ENCODE measurements around the gene MOCS3. TPM values are rescaled to one million over a fixed set of nuclear protein-coding genes. Genes with fewer than 3 reads are reported as not detected.

The MOCS3 gene
- polyA plus RNA-seq, 3 donors: 0.48 to 1.9 (median 1.9) TPM

DNA sequence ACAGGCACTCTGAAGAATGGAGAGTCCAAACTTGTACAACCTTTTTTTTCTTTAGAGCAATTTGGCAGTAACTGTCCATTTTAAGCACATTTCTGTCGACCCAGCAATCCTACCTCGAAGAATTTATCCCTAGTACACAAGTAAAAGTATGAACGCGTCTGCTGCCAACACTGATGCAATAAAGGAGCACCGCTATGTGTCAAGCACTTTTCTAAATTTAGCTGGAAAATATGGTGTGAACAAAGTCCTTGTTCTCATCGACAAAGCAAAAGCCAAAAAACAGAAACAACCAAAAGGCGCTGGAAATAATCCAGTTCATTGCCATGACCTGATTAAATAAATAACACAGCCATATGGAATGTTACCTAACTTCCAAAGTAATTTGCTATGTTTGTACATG is 1.3 kb upstream of the MOCS3 start:
- peaks cover 76% of the 10 kb centered on the region for H3K79me2 ChIP-seq (ENCODE audit: insufficient read depth, low read length)
- peaks cover 55% of the 10 kb centered on the region for H4K20me1 ChIP-seq (ENCODE audit: insufficient read depth, low read length)
- H3K4me2 ChIP-seq (replicated peaks; ENCODE audit: extremely low read depth, low read length, poor library complexity, severe bottlenecking): peak overlapping the region; percentile 85
- no peak for DNase-seq
- peaks cover 27 to 30% of the 10 kb centered on the region in 2 donors for H3K4me1 ChIP-seq (ENCODE audit: control insufficient read depth in 1 of 2, insufficient read depth in 2 of 2, low read length in 2 of 2)
- H3K4me3 ChIP-seq (replicated peaks in 1 of 3; ENCODE audit: low read depth in 2 of 3, low read length in 3 of 3): peak overlapping the region; percentile 75 to 92 (median 87)
- peak overlapping the region; percentile 88 for H3K9ac ChIP-seq (ENCODE audit: insufficient read depth, low read length, poor library complexity, severe bottlenecking)
- peak overlapping the region; percentile 93 to 98 for H3K4me3 Mint-ChIP-seq
- H3K4me1 Mint-ChIP-seq: peaks cover 39% of the 10 kb centered on the region
- no peaks in the 10 kb centered on the region for H3K9me3 ChIP-seq (replicated peaks in 1 of 2; ENCODE audit: control insufficient read depth in 1 of 2, insufficient read depth in 1 of 2, low read length in 2 of 2)
- 20% methylated on average over 1 of the region's 7 CpGs for WGBS (ENCODE audit: insufficient coverage)
- no peaks in the 10 kb centered on the region for H3K27me3 ChIP-seq (ENCODE audit: control insufficient read depth in 2 of 2, insufficient read depth in 2 of 2, low read length in 2 of 2)
- H3K27ac Mint-ChIP-seq: peak overlapping the region in 6 of 7 donors; percentile 98 to 99 (median 98)
- intact Hi-C loops (cut with micrococcal nuclease): no loop called here
- peaks cover 0 to 2% (median 0%) of the 10 kb centered on the region in 3 donors for H3K27me3 Mint-ChIP-seq (ENCODE audit: low read depth in 3 of 3)
- peaks cover 31 to 41% of the 10 kb centered on the region in 2 donors for H3K36me3 ChIP-seq (replicated peaks in 1 of 2; ENCODE audit: control insufficient read depth in 1 of 2, insufficient read depth in 2 of 2, low read length in 2 of 2)
- peak overlapping the region in 1 of 2 donors; percentile 95 for H3K27ac ChIP-seq (ENCODE audit: low read depth in 1 of 2, low read length in 2 of 2)
- H3K36me3 Mint-ChIP-seq: peaks cover 38 to 45% of the 10 kb centered on the region in 2 donors
- H2AFZ ChIP-seq (ENCODE audit: insufficient read depth, low read depth, low read length, poor library complexity, severe bottlenecking): no peak overlapping the region
- peaks cover 0 to 2% (median 0%) of the 10 kb centered on the region in 7 donors for H3K9me3 Mint-ChIP-seq
- no peak for TF ChIP-seq CTCF (IDR thresholded peaks at IDR 0.05)

GRCh38 chr20:50957798-50958614 is 612 bp upstream of the MOCS3 start, which contains the start of gene DPM1:
Gene DPM1, minus strand, starts transcription at chr20:50958532. Its CDS starts 9 bp downstream, at chr20:50958523.
- H4K20me1 ChIP-seq (ENCODE audit: insufficient read depth, low read length): peaks cover 50% of the 10 kb centered on the region
- peak within 1 kb of the TSS; percentile 88 for H3K9ac ChIP-seq (ENCODE audit: insufficient read depth, low read length, poor library complexity, severe bottlenecking)
- peaks cover 27 to 30% of the 10 kb centered on the region in 2 donors for H3K4me1 ChIP-seq (ENCODE audit: control insufficient read depth in 1 of 2, insufficient read depth in 2 of 2, low read length in 2 of 2)
- no peaks in the 10 kb centered on the region for H3K9me3 ChIP-seq (replicated peaks in 1 of 2; ENCODE audit: control insufficient read depth in 1 of 2, insufficient read depth in 1 of 2, low read length in 2 of 2)
- Mint-ChIP-seq H3K27ac (peak within 1 kb of the TSS; percentile 98 to 99 (median 99)), H3K9me3 (peaks cover 0 to 2% (median 0%) of the 10 kb centered on the region in 7 donors), H3K27me3 (ENCODE audit: low read depth in 3 of 3) (peaks cover 0 to 2% (median 0%) of the 10 kb centered on the region in 3 donors), H3K36me3 (peaks cover 32 to 38% of the 10 kb centered on the region in 2 donors), H3K4me3 (peak within 1 kb of the TSS; percentile 93 to 98), H3K4me1 (peaks cover 39% of the 10 kb centered on the region)
- peak within 1 kb of the TSS; percentile 85 for H2AFZ ChIP-seq (ENCODE audit: insufficient read depth, low read depth, low read length, poor library complexity, severe bottlenecking)
- intact Hi-C loops (cut with micrococcal nuclease): loop anchor here (1.0 kb wide), 2 partner anchors 22 to 27 kb away; partner anchors contain the start of gene ADNP (in 2 of the 2)
- H3K4me2 ChIP-seq (replicated peaks; ENCODE audit: extremely low read depth, low read length, poor library complexity, severe bottlenecking): peak within 1 kb of the TSS; percentile 85
- WGBS (ENCODE audit: insufficient coverage): under 1% methylated on average over 41 of the region's 52 CpGs
- peak within 1 kb of the TSS; percentile 91 to 95 for H3K27ac ChIP-seq (ENCODE audit: low read depth in 1 of 2, low read length in 2 of 2)
- peaks cover 23 to 34% of the 10 kb centered on the region in 2 donors for H3K36me3 ChIP-seq (replicated peaks in 1 of 2; ENCODE audit: control insufficient read depth in 1 of 2, insufficient read depth in 2 of 2, low read length in 2 of 2)
- TF ChIP-seq CTCF (IDR thresholded peaks at IDR 0.05): no peak
- DNase-seq: peak; percentile 16 to 94 (median 93)
- H3K4me3 ChIP-seq (replicated peaks in 1 of 3; ENCODE audit: low read depth in 2 of 3, low read length in 3 of 3): peak within 1 kb of the TSS; percentile 75 to 92 (median 87)
- no peaks in the 10 kb centered on the region for H3K27me3 ChIP-seq (ENCODE audit: control insufficient read depth in 2 of 2, insufficient read depth in 2 of 2, low read length in 2 of 2)
- peaks cover 73% of the 10 kb centered on the region for H3K79me2 ChIP-seq (ENCODE audit: insufficient read depth, low read length)
